ENCODE measurements around the gene DPH1. TPM values are rescaled to one million over a fixed set of nuclear protein-coding genes. Genes with fewer than 3 reads are reported as not detected.

DPH1 gene
- total and polyA plus RNA-seq, 8 donors: 30.7 to 53.3 (median 46.5) TPM

DNA sequence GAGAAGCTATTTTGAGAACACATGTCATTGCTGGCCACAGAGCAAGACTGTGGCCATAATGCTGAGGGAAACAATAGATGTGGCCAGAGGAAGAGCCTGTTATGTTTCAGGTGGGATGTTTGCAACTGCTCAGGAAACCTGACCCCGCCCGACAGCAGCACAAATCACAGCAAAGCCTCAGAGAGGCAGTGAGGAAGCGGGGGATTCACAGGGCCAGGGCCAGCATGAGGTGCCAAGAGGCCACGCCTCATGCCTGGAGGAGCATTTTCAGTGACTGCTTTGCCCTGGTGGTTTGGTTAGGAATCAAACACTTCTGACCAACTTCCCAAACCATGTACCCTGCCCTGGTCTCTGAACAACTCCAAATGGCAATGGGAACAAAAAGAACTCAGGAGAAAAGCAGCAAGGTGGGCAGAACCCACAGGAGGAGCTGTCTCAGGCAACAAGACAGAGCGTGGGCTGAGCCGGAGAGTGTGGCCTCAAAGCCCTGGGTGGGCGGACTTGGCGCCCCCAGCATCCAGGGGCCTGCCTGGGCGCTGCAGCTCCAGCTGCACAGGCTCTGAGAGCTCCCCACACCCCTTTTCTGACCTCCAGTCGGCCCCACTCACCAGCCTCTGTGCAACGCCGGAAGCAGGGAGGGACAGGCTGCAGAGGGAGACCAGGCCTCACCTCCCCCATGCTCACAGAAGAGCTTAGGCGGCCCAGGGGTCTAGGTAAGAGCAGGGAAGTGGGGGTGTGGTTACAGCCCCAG lies 45.6 kb downstream of the DPH1 start:
- DNase-seq: peak in 1 of 4 donors; percentile 78
- intact Hi-C loops (cut with DNase I): no loop called here
- peaks cover 0 to 33% of the 10 kb centered on the region in 2 donors for H3K36me3 ChIP-seq
- TF ChIP-seq, protein P1, sequence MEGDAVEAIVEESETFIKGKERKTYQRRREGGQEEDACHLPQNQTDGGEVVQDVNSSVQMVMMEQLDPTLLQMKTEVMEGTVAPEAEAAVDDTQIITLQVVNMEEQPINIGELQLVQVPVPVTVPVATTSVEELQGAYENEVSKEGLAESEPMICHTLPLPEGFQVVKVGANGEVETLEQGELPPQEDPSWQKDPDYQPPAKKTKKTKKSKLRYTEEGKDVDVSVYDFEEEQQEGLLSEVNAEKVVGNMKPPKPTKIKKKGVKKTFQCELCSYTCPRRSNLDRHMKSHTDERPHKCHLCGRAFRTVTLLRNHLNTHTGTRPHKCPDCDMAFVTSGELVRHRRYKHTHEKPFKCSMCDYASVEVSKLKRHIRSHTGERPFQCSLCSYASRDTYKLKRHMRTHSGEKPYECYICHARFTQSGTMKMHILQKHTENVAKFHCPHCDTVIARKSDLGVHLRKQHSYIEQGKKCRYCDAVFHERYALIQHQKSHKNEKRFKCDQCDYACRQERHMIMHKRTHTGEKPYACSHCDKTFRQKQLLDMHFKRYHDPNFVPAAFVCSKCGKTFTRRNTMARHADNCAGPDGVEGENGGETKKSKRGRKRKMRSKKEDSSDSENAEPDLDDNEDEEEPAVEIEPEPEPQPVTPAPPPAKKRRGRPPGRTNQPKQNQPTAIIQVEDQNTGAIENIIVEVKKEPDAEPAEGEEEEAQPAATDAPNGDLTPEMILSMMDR (IDR thresholded peaks at IDR 0.05): no peak
- H3K4me3 ChIP-seq: no peak overlapping the region
- H3K4me1 ChIP-seq: peaks cover 23 to 58% of the 10 kb centered on the region in 2 donors
- H3K27ac ChIP-seq: peak overlapping the region; percentile 56 to 57
- H3K27me3 ChIP-seq: no peaks in the 10 kb centered on the region
- peak; percentile 48 for ATAC-seq
- H3K9me3 ChIP-seq: no peaks in the 10 kb centered on the region

- Histone ChIP-seq H3K27me3 (no peaks in the 10 kb centered on the region), H3K4me1 (peaks cover 21 to 50% of the 10 kb centered on the region in 2 donors), H3K4me3 (no peak overlapping the region), H3K9me3 (no peaks in the 10 kb centered on the region), H3K27ac (peak overlapping the region; percentile 56 to 57), H3K36me3 (peaks cover 0 to 42% of the 10 kb centered on the region in 2 donors)
- ATAC-seq: no peak
- DNase-seq: no peak
- TF ChIP-seq, protein P1 (IDR thresholded peaks at IDR 0.05): no peak
- intact Hi-C loops (cut with DNase I): no loop called here
Measured at GRCh38 chr17:2076087-2076984, 46.4 kb downstream of the DPH1 start.

DNA sequence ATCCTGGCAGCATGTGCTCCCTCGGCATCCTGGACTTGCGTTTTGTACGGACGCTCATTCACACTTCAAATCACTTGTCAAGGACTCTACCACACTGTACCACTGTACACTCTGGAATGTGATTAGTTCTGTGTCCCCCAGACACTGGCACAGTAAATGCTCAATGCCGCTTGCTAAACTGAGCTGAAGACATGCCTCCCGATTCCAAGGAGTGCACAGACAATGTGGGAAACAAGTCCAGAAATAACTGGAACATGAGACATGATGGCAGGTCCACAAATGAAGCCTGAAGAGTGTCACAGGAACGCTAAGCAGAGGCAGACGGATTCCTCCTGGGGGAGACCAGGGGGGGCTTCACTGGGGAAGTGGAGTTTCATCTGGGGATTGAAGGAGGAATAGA lies 47.1 kb downstream of the DPH1 start:
- no peak overlapping the region for H3K4me3 ChIP-seq
- intact Hi-C loops (cut with DNase I): no loop called here
- no peaks in the 10 kb centered on the region for H3K9me3 ChIP-seq
- peaks cover 0 to 49% of the 10 kb centered on the region in 2 donors for H3K36me3 ChIP-seq
- peak overlapping the region; percentile 15 to 56 for H3K27ac ChIP-seq
- H3K27me3 ChIP-seq: no peaks in the 10 kb centered on the region
- TF ChIP-seq, protein P1 (IDR thresholded peaks at IDR 0.05): no peak
- no peak for DNase-seq
- no peak for ATAC-seq
- peaks cover 18 to 48% of the 10 kb centered on the region in 2 donors for H3K4me1 ChIP-seq

DNA sequence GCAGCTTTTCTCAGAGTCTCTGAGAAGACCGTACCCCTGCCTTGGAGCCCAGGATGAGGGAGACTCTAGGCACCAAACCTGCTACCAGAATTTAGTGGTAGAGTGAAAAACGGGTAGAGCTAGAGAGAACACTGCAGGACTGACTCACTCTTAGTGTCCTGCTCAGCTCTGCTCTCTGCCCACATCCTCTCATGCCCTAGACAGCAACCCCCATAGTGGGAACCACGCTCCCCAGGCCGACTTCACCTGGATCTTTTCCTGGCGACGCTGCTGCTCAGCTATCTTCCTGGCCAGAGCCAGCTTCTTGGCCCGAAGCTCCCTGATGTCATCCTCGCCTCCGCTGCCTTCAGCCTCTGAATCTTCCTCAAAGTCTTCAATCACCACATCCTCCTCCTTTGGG lies 51.6 kb downstream of the DPH1 start:
- peaks cover 26 to 53% of the 10 kb centered on the region in 2 donors for H3K4me1 ChIP-seq
- no peaks in the 10 kb centered on the region for H3K27me3 ChIP-seq
- H3K4me3 ChIP-seq: no peak overlapping the region
- no peak for DNase-seq
- peak overlapping the region in 1 of 2 donors; percentile 28 for H3K27ac ChIP-seq
- ATAC-seq: no peak
- TF ChIP-seq, protein P1 (IDR thresholded peaks at IDR 0.05): no peak
- intact Hi-C loops (cut with DNase I): no loop called here
- peaks cover 0 to 48% of the 10 kb centered on the region in 2 donors for H3K36me3 ChIP-seq
- H3K9me3 ChIP-seq: no peaks in the 10 kb centered on the region

Measured in left lung (tissue), 10 donors.